Left lung (tissue), 14 donors: ENCODE data around the gene TICAM1. TPM values are rescaled to one million over a fixed set of nuclear protein-coding genes. Genes with fewer than 3 reads are reported as not detected.

Source experiments
- ATAC-seq: fragments of 200-7000 bp; cut with Tn5 transposase; one replicate; pipeline ENCODE4 v1.9.1; 2020; ENCODE audit warnings: moderate library complexity
- DNase-seq, 4 donors: peaks; one replicate each; pipeline ENCODE4 v3.0.0-alpha.2; 2013 to 2020
- H3K27ac ChIP-seq, 2 donors: fragments of 200-600 bp; sonication (generic) in 1 of 2; one replicate each; pipeline versions ENCODE4 v1.5.0 to v1.8.0; 2020 to 2021
- H3K27me3 ChIP-seq, 2 donors: fragments of 200-600 bp; sonication (generic) in 1 of 2; one replicate each; pipeline versions ENCODE4 v1.5.0 to v1.8.0; 2020 to 2021
- H3K36me3 ChIP-seq, 2 donors: fragments of 200-600 bp; sonication (generic) in 1 of 2; one replicate each; pipeline versions ENCODE4 v1.5.0 to v1.8.0; 2020 to 2021
- H3K4me1 ChIP-seq, 2 donors: fragments of 200-600 bp; one replicate each; pipeline ENCODE4 v1.8.0; 2021
- H3K4me3 ChIP-seq, 2 donors: fragments of 200-600 bp; sonication (generic) in 1 of 2; one replicate each; pipeline versions ENCODE4 v1.5.0 to v1.8.0; 2020 to 2021; ENCODE audit warnings: mild to moderate bottlenecking in 1 of 2
- H3K9me3 ChIP-seq, 2 donors: fragments of 200-600 bp; sonication (generic) in 1 of 2; one replicate each; pipeline versions ENCODE4 v1.5.0 to v1.8.0; 2020 to 2021
- intact Hi-C, 2 donors: fragments of 100-400 bp; cut with DNase I; formaldehyde crosslinking; loops; one replicate each; pipeline versions ENCODE4 v1.11.2 to v1.14.2; 2022
- long read RNA-seq, 12 donors: library from polyadenylated mRNA in 2 of 12; unstranded in 2 of 12; transcript quantifications; one replicate each; pipeline ENCODE4 v2.0.0 and lab custom pipeline, GENCODE V29; 2019 to 2026
- polyA plus RNA-seq, 6 donors: library from polyadenylated mRNA; unstranded; fragments of 120-200 nt; gene quantifications; one replicate each; pipeline ENCODE4 v1.2.1, GENCODE V29; 2013; ENCODE audit not compliant: insufficient read length in 6 of 6
- total RNA-seq, 2 donors: library from RNA; stranded (reverse); fragmentation: NEBNext Ultra II Directional; extraction: Animal tissue kit (Norgen Biotek cat#: 25700); gene quantifications; one replicate each; pipeline ENCODE4 v1.2.1, GENCODE V29; 2021
- TF ChIP-seq, protein P1 (sequence below), 2 donors: fragments of 200-600 bp; sonication (generic) in 1 of 2; IDR thresholded peaks; one replicate each; pipeline versions ENCODE4 v1.5.0 to v1.8.0; 2021; ENCODE audit warnings: antibody characterized with exemption in 2 of 2
- donor health status: DM: no; HTN: yes; CAD: no.
- donor health status: DM: no; HTN: no; CAD: no.

Gene TICAM1
- total RNA-seq (10 to 100 TPM; 14.6 TPM), polyA plus RNA-seq (1 to 10 TPM; 5.6 to 7.7 (median 6.8) TPM)
- long read RNA-seq, donor 1, partial matches to known transcripts = 0 of 4 reads
- long read RNA-seq, donor 1, other reads (novel, unspliced or antisense) = 0 of 4 reads
- long read RNA-seq, donor 2, partial matches to known transcripts = 0 of 4 reads
- long read RNA-seq, donor 2, other reads (novel, unspliced or antisense) = 0 of 4 reads
- long read RNA-seq, donor 3, partial matches to known transcripts = 0 of 4 reads
- long read RNA-seq, donor 3, other reads (novel, unspliced or antisense) = 0 of 4 reads
- long read RNA-seq, donor 4, partial matches to known transcripts = 0 of 2 reads
- long read RNA-seq, donor 4, other reads (novel, unspliced or antisense) = 1 of 2 reads
- long read RNA-seq, donor 5, transcript TICAM1-201 (2 exons, 2,676 nt) = major isoform, 6 of 6 reads
- long read RNA-seq, donor 5, partial matches to known transcripts = 0 of 6 reads
- long read RNA-seq, donor 5, other reads (novel, unspliced or antisense) = 0 of 6 reads
- long read RNA-seq, donor 6, partial matches to known transcripts = 0 of 1 reads
- long read RNA-seq, donor 6, other reads (novel, unspliced or antisense) = 0 of 1 reads
- long read RNA-seq, donor 7, partial matches to known transcripts = 0 of 2 reads
- long read RNA-seq, donor 7, other reads (novel, unspliced or antisense) = 0 of 2 reads
- long read RNA-seq, donor 8, partial matches to known transcripts = 0 of 1 reads
- long read RNA-seq, donor 8, other reads (novel, unspliced or antisense) = 0 of 1 reads
- long read RNA-seq, donor 9 = 0 reads
- long read RNA-seq, donor 10 = 0 reads
- long read RNA-seq, donor 11 = 0 reads
- long read RNA-seq, donor 12, partial matches to known transcripts = 9 of 12 reads
- long read RNA-seq, donor 12, other reads (novel, unspliced or antisense) = 0 of 12 reads

DNA sequence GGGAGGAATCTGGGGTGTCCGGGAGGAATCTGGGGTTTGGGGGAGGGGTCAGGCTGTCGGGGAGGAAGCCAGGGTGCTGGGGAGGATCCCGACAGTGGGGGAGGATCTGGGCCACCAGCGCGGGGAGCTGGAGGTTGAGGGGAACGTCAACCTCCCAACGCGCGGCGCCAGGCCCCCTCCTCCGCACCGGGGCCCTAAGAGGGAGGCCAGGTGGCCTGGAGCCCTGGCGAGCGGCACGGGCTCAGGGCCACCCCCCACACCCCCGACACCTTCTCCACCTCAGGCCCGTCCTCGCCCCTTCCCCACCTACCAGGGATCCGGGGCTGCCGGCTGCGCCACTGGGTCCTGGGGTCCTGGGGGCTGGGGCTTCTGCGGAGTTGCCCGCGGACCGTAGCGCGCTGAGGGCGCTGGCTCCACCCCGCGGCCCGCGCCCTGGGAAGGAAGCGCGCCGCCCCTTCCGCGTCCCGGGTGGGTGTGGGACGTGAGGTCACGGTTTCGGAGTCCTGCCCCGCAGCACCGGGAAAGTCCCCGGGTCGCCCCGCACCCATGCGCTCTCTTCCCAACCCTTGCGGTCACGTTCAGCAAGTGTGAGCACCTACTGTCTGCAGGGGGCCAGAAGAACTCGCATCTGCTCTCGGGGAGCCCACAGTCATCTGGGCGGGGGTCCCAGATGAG lies at the start of gene TICAM1:
TICAM1 (minus strand) TSS at position 409 of the 675 bp plus-strand sequence. CDS start 13,335 bp downstream, outside the sequence.
- DNase-seq = peak; percentile 57 to 95 (median 84)
- Histone ChIP-seq H3K36me3 (no peaks in the 10 kb centered on the region), H3K4me3 (peak within 1 kb of the TSS; percentile 93 to 97), H3K27ac (peak within 1 kb of the TSS; percentile 85 to 91), H3K9me3 (no peaks in the 10 kb centered on the region), H3K4me1 (peaks cover 10 to 34% of the 10 kb centered on the region in 2 donors), H3K27me3 (no peaks in the 10 kb centered on the region)
- intact Hi-C loops = no loop called here
- TF ChIP-seq, protein P1, sequence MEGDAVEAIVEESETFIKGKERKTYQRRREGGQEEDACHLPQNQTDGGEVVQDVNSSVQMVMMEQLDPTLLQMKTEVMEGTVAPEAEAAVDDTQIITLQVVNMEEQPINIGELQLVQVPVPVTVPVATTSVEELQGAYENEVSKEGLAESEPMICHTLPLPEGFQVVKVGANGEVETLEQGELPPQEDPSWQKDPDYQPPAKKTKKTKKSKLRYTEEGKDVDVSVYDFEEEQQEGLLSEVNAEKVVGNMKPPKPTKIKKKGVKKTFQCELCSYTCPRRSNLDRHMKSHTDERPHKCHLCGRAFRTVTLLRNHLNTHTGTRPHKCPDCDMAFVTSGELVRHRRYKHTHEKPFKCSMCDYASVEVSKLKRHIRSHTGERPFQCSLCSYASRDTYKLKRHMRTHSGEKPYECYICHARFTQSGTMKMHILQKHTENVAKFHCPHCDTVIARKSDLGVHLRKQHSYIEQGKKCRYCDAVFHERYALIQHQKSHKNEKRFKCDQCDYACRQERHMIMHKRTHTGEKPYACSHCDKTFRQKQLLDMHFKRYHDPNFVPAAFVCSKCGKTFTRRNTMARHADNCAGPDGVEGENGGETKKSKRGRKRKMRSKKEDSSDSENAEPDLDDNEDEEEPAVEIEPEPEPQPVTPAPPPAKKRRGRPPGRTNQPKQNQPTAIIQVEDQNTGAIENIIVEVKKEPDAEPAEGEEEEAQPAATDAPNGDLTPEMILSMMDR (IDR thresholded peaks at IDR 0.05) = no peak
- ATAC-seq = peak; percentile 98

DNA sequence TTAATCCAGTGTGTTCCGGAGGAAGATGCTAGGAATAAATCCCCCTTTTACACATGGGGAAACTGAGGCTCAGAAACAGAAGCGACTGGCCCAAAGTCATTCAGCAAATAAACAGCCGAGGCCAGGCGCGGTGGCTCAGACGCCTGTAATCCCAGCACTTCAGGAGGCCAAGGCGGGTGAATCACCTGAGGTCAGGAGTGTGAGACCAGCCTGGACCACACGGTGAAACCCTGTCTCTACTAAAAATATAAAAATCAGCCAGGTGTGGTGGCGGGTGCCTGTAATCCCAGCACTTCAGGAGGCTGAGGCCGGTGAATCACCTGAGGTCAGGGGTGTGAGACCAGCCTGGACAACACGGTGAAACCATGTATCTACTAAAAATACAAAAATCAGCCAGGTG lies 47.5 kb upstream of the TICAM1 start:
- Histone ChIP-seq H3K9me3 (no peaks in the 10 kb centered on the region), H3K4me3 (no peak overlapping the region), H3K27me3 (peaks cover 0 to 25% of the 10 kb centered on the region in 2 donors), H3K36me3 (no peaks in the 10 kb centered on the region), H3K4me1 (no peaks in the 10 kb centered on the region), H3K27ac (no peak overlapping the region)
- intact Hi-C loops = loop anchor here in 1 of 2 donors (10.0 kb wide), 1 partner anchor 156 kb away; no protein-coding TSS in a partner anchor
- no peak for DNase-seq
- no peak for ATAC-seq
- TF ChIP-seq, protein P1 (IDR thresholded peaks at IDR 0.05) = no peak

DNA sequence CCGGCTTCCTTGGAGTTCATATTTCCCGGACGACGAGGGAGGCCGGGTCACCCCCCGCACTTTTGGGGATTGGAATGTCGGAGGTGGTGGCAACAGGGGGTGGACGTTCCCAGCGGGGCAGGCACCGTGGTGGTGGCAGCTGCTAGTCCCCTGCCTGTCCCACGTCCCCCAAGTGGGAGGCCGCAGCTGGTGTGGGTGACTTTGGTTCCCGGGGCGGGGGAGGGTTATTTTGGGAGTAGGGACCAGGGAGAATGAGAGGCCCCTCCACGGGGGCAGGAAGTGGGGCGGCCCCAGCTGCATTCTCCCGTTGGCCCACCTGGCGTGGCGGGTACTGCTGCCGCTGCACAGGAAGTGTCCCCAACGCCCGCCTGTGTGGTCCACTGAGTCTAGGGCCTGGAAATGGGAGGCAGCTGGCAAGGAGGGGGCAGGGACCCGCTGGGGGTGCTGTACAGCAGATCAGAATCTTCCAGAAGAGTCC lies 47.0 kb upstream of the TICAM1 start:
- no peak for DNase-seq
- TF ChIP-seq, protein P1 (IDR thresholded peaks at IDR 0.05) = no peak
- Histone ChIP-seq H3K36me3 (no peaks in the 10 kb centered on the region), H3K27ac (no peak overlapping the region), H3K27me3 (peaks cover 0 to 25% of the 10 kb centered on the region in 2 donors), H3K9me3 (no peaks in the 10 kb centered on the region), H3K4me1 (no peaks in the 10 kb centered on the region), H3K4me3 (no peak overlapping the region)
- ATAC-seq = no peak
- intact Hi-C loops = loop anchor here in 1 of 2 donors (10.0 kb wide), 1 partner anchor 156 kb away; no protein-coding TSS in a partner anchor

DNA sequence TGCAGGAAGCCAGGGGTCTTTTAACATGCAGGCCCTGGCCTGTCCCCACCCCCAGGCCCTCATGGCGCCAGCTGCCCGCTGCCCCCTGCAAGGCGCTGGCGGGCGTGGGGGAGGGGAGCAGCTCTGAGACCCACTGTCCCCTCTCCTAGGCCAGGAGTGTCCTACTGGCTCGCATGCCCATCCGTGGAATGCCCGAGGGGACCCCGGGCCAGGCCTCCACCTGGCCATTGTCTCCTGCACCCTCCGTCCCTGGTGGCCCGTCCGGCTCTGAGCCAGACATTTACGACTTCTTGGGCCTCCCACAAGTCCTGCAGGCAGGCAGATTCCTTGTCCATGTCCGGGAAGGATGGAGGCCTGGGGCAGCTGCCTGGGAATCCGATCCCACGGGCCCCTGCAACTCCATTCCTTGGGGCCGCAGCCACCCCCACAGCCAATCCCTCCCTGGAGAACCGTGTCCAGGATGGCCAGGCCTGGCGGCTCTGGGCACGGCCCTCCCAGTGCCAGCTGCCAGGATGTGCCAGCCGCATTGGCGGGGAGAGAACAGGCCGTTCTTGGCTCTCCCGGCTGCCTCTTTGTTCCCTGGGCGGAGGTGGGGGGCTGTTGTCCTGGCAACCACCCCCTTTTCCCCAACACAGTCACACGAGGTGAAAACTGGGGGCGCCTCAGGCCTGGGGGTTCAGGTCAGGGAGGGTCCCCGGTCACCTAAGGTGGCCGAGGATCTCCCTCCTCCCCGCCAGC lies 46.4 kb upstream of the TICAM1 start:
- no peaks in the 10 kb centered on the region for H3K4me1 ChIP-seq
- no peaks in the 10 kb centered on the region for H3K9me3 ChIP-seq
- TF ChIP-seq, protein P1 (IDR thresholded peaks at IDR 0.05) = no peak
- ATAC-seq (no peak), DNase-seq (no peak)
- H3K4me3 ChIP-seq = no peak overlapping the region
- no peaks in the 10 kb centered on the region for H3K36me3 ChIP-seq
- no peak overlapping the region for H3K27ac ChIP-seq
- intact Hi-C loops = loop anchor here in 1 of 2 donors (10.0 kb wide), 1 partner anchor 157 kb away; no protein-coding TSS in a partner anchor
- peaks cover 0 to 25% of the 10 kb centered on the region in 2 donors for H3K27me3 ChIP-seq
